Nephron progenitor cell (in vitro differentiated cells): ENCODE results near the gene POLR1A.

ENCODE experiments used
- DNase-seq: peaks from one replicate; pipeline ENCODE4 v3.0.0; 2021
- H3K27ac Mint-ChIP-seq: 2 replicates; pipeline ENCODE4 v1.8.0; 2021; ENCODE audit warnings: mild to moderate bottlenecking, moderate library complexity, mixed read lengths
- H3K27me3 Mint-ChIP-seq: 2 replicates; pipeline ENCODE4 v1.8.0; 2021; ENCODE audit warnings: mild to moderate bottlenecking, low read depth, mixed read lengths; ENCODE audit not compliant: poor library complexity
- H3K36me3 Mint-ChIP-seq: 2 replicates; pipeline ENCODE4 v1.8.0; 2021; ENCODE audit warnings: low read depth, mixed read lengths
- H3K4me1 Mint-ChIP-seq: 2 replicates; pipeline ENCODE4 v1.8.0; 2021; ENCODE audit warnings: mixed read lengths
- H3K4me3 Mint-ChIP-seq: 2 replicates; pipeline ENCODE4 v1.8.0; 2021; ENCODE audit warnings: mild to moderate bottlenecking, moderate library complexity, mixed read lengths
- H3K9me3 Mint-ChIP-seq: 2 replicates; pipeline ENCODE4 v1.8.0; 2021; ENCODE audit warnings: mild to moderate bottlenecking, moderate library complexity, mixed read lengths
- CTCF ChIP-seq: fragments of 200-600 bp; sonication (generic); IDR thresholded peaks from 2 replicates; pipeline ENCODE4 v1.5.0; 2021; ENCODE audit warnings: antibody characterized with exemption

Gene POLR1A

GRCh38 chr2:86094229-86094628 is 11.5 kb downstream of the POLR1A start:
- Mint-ChIP-seq H3K27ac (no peak overlapping the region), H3K4me3 (no peak overlapping the region), H3K27me3 (no peaks in the 10 kb centered on the region), H3K4me1 (no peaks in the 10 kb centered on the region), H3K9me3 (peaks cover 7% of the 10 kb centered on the region), H3K36me3 (peaks cover 65% of the 10 kb centered on the region)
- no peak for DNase-seq
- no peak for TF ChIP-seq CTCF

- Mint-ChIP-seq H3K36me3 (peaks cover 64% of the 10 kb centered on the region), H3K27me3 (no peaks in the 10 kb centered on the region), H3K4me3 (no peak overlapping the region), H3K27ac (peak overlapping the region; percentile 25), H3K9me3 (no peaks in the 10 kb centered on the region), H3K4me1 (no peaks in the 10 kb centered on the region)
- DNase-seq: no peak
- TF ChIP-seq CTCF: peak; percentile 34
These were observed 17.5 kb downstream of the POLR1A start for GRCh38 chr2:86087936-86088850.

GRCh38 chr2:86082756-86083155 is 22.9 kb downstream of the POLR1A start:
- Mint-ChIP-seq H3K9me3 (no peaks in the 10 kb centered on the region), H3K27ac (no peak overlapping the region), H3K4me1 (no peaks in the 10 kb centered on the region), H3K36me3 (peaks cover 64% of the 10 kb centered on the region), H3K4me3 (no peak overlapping the region), H3K27me3 (peaks cover 2% of the 10 kb centered on the region)
- no peak for TF ChIP-seq CTCF
- no peak for DNase-seq

- Mint-ChIP-seq H3K27ac (no peak overlapping the region), H3K4me3 (no peak overlapping the region), H3K36me3 (peaks cover 68% of the 10 kb centered on the region), H3K9me3 (no peaks in the 10 kb centered on the region), H3K4me1 (no peaks in the 10 kb centered on the region), H3K27me3 (peaks cover 2% of the 10 kb centered on the region)
- no peak for DNase-seq
- TF ChIP-seq CTCF: no peak
These were observed 24.0 kb downstream of the POLR1A start for GRCh38 chr2:86081724-86082123.

GRCh38 chr2:86079981-86080911 is 25.4 kb downstream of the POLR1A start:
- Mint-ChIP-seq H3K36me3 (peaks cover 66% of the 10 kb centered on the region), H3K4me1 (no peaks in the 10 kb centered on the region), H3K27me3 (peaks cover 2% of the 10 kb centered on the region), H3K9me3 (no peaks in the 10 kb centered on the region), H3K27ac (peak overlapping the region; percentile 54), H3K4me3 (no peak overlapping the region)
- DNase-seq: peak; percentile 82
- peak; percentile 71 for TF ChIP-seq CTCF
